Measurements from ENCODE around the gene NTHL1.

NTHL1 gene

GRCh38 chr16:2047330-2048115 lies at the start of gene NTHL1, which contains the start of gene TSC2:
Gene NTHL1 (minus strand): TSS chr16:2047834. CDS start chr16:2047823, 11 bp downstream.
Gene TSC2 (plus strand): TSS chr16:2047985. CDS start chr16:2048616, 631 bp downstream.
- DNase-seq (ENCODE audit: low read depth), result peak; percentile 88

- no peak for DNase-seq (ENCODE audit: low read depth)
These were observed 49.4 kb upstream of the NTHL1 start for GRCh38 chr16:2096853-2097595.

GRCh38 chr16:2095918-2096582 lies 48.4 kb upstream of the NTHL1 start:
- DNase-seq (ENCODE audit: low read depth), result no peak

GRCh38 chr16:2095315-2095853 lies 47.8 kb upstream of the NTHL1 start:
- no peak for DNase-seq (ENCODE audit: low read depth)

GRCh38 chr16:2093793-2094192 lies 46.2 kb upstream of the NTHL1 start:
- no peak for DNase-seq (ENCODE audit: low read depth)

- no peak for DNase-seq (ENCODE audit: low read depth)
These were observed 45.2 kb upstream of the NTHL1 start for GRCh38 chr16:2092866-2093265.

- no peak for DNase-seq (ENCODE audit: low read depth)
These were observed 44.6 kb upstream of the NTHL1 start for GRCh38 chr16:2092256-2092620.

- no peak for DNase-seq (ENCODE audit: low read depth)
These were observed 44.1 kb upstream of the NTHL1 start for GRCh38 chr16:2091547-2092255.

GRCh38 chr16:2090777-2091546 lies 43.3 kb upstream of the NTHL1 start:
- DNase-seq (ENCODE audit: low read depth), result no peak

- DNase-seq (ENCODE audit: low read depth), result no peak
These were observed 42.8 kb upstream of the NTHL1 start for GRCh38 chr16:2090481-2090776.

GRCh38 chr16:2089706-2090480 lies 42.3 kb upstream of the NTHL1 start:
- DNase-seq (ENCODE audit: low read depth), result no peak

- DNase-seq (ENCODE audit: low read depth), result no peak
These were observed 41.2 kb upstream of the NTHL1 start for GRCh38 chr16:2088759-2089358.

- DNase-seq (ENCODE audit: low read depth), result no peak
These were observed 40.4 kb upstream of the NTHL1 start for GRCh38 chr16:2087748-2088631.

- no peak for DNase-seq (ENCODE audit: low read depth)
These were observed 39.4 kb upstream of the NTHL1 start for GRCh38 chr16:2086812-2087747.

- no peak for DNase-seq (ENCODE audit: low read depth)
These were observed 38.6 kb upstream of the NTHL1 start for GRCh38 chr16:2086106-2086742.

GRCh38 chr16:2085669-2086068 lies 38.0 kb upstream of the NTHL1 start:
- DNase-seq (ENCODE audit: low read depth), result no peak

- no peak for DNase-seq (ENCODE audit: low read depth)
These were observed 37.4 kb upstream of the NTHL1 start for GRCh38 chr16:2084895-2085625.
